Fibroblast of lung (primary cell): ENCODE data around the gene TTLL12.

Experiments
- EZH2 ChIP-seq: IDR thresholded peaks from 2 replicates; pipeline ENCODE4 v1.5.1; 2012; ENCODE audit warnings: low read length, control low read depth, mild to moderate bottlenecking; ENCODE audit errors: missing control alignments
- TF ChIP-seq, protein P1 (sequence below), 2 donors: IDR thresholded peaks in 1 of 2; conservative IDR thresholded peaks in 1 of 2; 1 replicate in 1 of 2; 2 replicates in 1 of 2; pipeline ENCODE4 v1.5.1; 2011 to 2012; ENCODE audit warnings: low read length in 2 of 2, control low read depth in 1 of 2, inconsistent platforms in 1 of 2, low read depth in 1 of 2, mild to moderate bottlenecking in 1 of 2

DNA sequence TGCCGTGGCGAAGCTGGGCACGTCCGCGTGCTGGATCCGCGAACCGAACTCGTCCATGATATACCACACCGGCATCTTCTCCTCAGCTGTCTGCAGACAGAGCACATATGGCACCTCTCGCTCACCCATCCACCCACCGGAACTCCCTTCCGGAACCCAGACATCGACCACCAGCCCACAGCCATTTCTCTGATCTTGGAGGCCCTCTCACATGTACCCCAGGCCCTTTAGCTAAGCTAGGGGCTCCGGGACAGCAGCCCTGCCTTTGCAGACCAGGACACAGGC is 7.1 kb downstream of the TTLL12 start:
- TF ChIP-seq, protein P1, sequence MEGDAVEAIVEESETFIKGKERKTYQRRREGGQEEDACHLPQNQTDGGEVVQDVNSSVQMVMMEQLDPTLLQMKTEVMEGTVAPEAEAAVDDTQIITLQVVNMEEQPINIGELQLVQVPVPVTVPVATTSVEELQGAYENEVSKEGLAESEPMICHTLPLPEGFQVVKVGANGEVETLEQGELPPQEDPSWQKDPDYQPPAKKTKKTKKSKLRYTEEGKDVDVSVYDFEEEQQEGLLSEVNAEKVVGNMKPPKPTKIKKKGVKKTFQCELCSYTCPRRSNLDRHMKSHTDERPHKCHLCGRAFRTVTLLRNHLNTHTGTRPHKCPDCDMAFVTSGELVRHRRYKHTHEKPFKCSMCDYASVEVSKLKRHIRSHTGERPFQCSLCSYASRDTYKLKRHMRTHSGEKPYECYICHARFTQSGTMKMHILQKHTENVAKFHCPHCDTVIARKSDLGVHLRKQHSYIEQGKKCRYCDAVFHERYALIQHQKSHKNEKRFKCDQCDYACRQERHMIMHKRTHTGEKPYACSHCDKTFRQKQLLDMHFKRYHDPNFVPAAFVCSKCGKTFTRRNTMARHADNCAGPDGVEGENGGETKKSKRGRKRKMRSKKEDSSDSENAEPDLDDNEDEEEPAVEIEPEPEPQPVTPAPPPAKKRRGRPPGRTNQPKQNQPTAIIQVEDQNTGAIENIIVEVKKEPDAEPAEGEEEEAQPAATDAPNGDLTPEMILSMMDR (conservative IDR thresholded peaks at IDR 0.05 in 1 of 2, IDR thresholded peaks at IDR 0.05 in 1 of 2; ENCODE audit: low read depth in 1 of 2, low read length in 2 of 2) = no peak
- TF ChIP-seq EZH2 = no peak
